Daoy (cell line): ENCODE data around the gene STK32A. TPM values are rescaled to one million over a fixed set of nuclear protein-coding genes. Genes with fewer than 3 reads are reported as not detected.
"Not testable (repeated sequence)": the region's sequence is repeated elsewhere in the genome, so short reads cannot be mapped to it uniquely, and the experiment has no call there.

ENCODE experiments used
- DNase-seq: peaks from one replicate; pipeline ENCODE4 v3.0.0-alpha.2; 2015; ENCODE audit warnings: low read depth
- total RNA-seq: library from RNA; depleted of rRNA; stranded (reverse); fragments of >200 nt; shearing (Covaris generic); gene quantifications from 2 replicates; pipeline ENCODE4 v1.2.3, GENCODE V29; 2014

The STK32A gene
- total RNA-seq, 1 experiment from 2014 or later = 2.1 TPM

DNA sequence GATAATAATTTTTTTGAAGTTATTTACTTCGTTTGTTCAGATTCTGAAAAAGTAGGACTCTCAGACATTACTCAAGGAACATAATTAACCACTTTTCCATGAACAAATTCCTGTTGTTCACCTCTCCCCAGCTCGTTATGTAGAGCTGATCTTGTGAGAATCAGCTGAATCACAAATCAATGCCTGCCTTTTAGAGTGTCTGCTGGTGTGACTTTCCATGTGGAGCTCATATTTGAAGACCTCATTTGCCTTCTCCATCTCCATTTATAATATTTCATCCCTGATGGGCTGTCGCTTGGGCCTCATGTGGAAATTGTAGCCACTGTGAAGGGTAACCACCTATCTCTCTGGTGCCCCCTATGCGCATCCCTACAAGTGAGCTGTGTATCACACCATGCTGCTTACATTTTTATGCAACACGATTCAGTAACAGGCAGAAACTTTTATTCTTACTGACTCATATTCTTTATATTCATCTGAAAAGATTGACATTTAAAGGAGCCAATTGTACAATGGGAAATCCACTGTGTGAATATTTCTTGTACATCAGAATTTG, 111.3 kb downstream of the STK32A start:
- no peak for DNase-seq

DNA sequence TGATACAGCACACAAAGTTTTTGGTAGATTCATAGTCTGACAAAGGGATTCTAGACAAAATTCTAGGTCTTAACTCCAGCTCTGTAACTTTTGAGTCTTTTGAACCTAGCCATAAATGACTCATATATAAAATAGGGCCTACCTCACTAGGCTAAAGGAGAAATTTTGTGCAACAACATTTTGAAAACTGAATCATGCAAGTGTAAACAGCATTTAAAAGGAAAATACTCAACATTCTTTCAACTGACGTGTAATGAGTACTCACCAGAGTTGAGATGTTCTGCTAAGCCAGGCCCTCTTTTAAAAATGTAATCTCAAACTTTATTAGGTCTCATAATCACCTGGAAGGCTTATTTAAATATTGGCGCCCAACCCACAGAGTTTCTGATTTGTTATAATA, 113.2 kb downstream of the STK32A start:
- DNase-seq = no peak

DNA sequence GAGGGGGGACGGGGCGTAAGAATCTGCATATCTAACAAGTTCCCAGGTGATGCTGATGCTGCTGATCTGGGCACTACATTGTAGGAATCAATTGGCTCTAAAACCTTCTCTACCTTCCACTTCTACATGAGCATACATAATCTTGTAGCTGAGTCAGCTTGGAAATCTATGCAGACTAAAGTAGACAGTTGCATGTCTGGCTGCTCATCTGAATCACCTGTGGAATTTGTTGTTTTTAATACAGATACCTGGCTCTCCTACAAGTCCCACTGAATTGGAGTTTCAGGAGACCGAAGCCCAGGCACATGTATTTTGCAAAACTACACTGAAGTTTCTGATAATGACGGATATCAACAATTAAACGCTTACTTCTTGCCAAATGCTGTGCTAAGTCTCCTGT, 113.6 kb downstream of the STK32A start:
- DNase-seq = no peak

DNA sequence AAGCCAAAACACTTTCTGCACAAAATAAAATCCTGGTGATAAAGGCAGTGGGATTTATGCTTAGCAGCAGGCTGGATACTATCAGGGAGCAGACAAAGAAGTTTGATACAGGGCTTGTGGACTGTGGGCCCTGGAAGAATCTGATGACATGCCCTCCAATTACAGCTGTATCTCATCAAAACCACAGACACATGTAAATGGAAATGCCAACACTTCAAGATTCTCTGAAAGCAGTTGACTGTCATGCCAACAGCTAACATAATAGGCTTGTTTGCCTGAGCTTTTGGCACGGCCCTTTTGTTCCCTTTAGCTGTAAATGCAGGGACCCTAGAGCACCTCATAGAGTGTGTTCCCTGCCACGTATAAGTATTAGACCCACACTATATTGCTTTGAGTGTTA, 114.4 kb downstream of the STK32A start:
- DNase-seq = no peak

GRCh38 chr5:147359101-147359500, 124.3 kb downstream of the STK32A start:
- no peak for DNase-seq

DNA sequence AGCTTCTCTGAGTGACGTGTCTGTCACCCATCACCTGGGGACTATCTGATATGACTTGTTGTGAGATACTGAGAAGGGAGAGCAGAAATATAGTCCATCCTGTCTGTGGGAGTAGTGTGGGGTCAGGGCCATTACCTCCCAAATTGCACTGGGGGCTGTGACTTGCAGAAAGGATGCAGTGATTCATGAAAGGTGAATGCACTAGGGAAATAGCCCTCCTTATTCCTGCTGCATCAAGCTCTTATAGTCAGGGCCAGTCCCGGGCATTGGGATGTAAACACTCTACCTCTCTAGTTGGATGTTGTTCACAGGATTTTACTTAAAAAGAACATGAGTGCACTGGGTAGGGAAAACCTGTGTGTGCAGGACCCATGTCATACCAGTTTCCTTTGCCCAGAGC, 124.8 kb downstream of the STK32A start:
- DNase-seq = no peak

DNA sequence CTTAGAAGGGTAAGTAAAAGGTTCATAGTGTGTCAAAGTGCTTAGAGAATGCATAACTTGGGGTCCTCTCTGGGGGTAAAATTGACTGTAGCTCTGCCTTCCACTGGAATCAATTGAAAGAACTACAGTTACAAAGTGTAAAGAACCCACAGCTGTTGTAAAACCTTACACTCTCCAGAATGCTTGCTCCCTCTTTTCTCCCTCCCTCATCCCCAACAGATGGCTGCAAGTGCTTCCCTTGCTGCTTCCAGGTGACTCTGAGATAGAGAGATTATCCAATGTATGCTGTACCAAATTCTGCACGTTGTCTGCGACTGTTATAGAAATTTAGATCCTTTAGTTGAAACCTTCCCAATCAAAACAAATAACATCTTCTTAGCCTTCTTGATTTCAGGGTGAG, 126.0 kb downstream of the STK32A start:
- no peak for DNase-seq

DNA sequence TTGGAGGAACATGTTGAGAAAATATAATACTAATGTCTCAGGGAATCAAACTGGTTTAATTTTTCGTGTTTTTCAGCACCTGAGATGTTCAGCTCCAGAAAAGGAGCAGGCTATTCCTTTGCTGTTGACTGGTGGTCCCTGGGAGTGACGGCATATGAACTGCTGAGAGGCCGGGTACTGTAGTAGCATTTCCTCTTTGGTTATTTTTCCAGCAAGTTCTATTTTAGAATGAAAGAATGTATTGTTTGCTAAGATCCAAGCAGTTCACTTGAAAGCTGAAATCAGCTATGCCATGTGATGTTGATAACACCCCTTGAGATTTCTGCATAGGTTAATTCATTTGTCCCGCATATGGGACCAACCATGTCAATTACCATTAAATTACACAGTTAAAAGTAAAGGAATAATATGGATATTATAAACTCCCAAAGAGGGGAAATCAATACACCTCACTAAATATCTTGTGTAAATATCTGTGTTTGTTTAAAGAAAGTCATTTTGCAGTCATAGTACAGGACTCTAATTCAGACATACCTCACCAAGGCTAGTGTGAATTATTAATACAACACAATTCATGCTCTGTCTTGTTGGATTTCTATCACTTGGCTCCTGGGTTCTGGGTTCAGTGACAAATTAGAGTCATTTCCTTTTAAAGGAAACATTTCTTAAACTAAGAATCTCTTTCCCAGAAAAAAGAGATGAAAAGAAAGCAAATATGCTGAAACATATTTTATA, 126.8 kb downstream of the STK32A start:
- DNase-seq = no peak

DNA sequence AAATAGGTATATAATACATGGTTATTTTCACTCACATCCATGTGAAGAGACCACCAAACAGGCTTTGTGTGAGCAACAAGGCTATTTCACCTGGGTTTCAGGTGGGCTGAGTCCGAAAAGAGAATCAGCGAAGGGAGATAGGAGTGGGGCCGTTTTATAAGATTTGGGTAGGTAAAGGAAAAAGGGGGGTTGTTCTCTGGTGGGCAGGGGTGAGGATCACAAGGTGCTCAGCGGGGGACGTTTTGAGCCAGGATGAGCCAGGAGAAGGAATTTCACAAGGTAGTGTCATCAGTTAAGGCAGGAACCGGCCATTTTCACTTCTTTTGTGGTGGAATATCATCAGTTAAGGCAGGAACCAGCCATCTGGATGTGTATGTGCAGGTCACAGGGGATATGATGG, 132.6 kb downstream of the STK32A start:
- DNase-seq = not testable (repeated sequence)

- no peak for DNase-seq
Observed at GRCh38 chr5:147369742-147370374, 135.0 kb downstream of the STK32A start.

DNA sequence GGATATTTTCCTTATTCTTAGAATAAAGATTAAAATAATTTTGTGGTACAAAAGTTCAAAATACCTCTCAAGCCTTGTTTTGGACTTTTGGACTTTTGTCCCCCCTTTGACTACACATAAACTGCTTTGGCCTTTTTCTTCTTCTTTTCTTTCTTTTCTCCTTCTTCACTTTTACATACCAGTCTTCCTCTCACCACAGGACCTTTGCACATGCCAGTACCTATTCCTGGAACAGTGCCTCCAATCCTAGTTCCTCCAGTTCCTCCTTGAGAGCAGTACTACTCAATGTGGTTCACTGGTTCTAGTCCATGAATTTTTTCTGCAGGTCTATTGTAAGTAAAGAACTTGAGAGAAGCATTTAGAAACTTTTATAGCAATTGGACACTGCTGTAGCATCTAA, 136.5 kb downstream of the STK32A start:
- no peak for DNase-seq

DNA sequence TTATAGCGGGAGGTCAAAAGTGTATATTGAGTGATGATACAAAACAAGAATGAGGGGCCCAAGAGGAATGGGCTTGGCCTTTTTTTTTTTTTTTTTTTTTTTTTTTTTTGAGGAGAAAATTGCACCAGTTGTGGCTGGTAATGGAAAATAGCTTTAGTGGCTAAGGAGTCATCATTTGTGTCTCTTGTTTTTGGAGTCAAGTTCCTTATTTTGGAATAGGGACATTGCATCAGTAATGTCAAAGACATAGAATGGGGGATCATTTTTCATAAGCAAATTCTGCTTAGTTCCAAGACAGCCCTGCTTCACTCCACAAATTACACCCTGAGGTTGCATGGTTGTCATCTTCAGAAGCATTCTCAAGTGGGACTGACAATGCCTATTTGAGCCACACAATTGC, 137.4 kb downstream of the STK32A start:
- no peak for DNase-seq

- no peak for DNase-seq
Observed at GRCh38 chr5:147373328-147373727, 138.5 kb downstream of the STK32A start.

- DNase-seq = no peak
Observed at GRCh38 chr5:147375151-147375550, 140.3 kb downstream of the STK32A start.

DNA sequence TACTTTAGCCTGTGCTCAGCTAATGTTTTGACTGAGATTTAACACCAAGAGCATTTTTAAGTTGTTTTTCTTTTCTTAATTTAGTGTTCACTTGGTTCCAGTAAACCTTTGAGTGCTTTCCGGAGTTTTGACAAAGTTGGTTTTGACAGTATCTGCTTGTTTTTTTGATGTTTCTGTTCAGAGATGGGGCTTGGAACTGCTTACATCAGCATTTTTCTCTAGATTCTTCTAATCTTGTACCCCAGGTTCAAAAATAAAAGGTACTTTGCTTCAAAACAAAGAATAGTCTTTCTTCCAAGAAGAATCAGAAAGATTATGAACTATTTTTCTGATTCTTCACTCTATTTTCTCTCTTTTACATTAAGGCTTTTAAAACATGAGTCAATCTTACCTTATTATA, 142.9 kb downstream of the STK32A start:
- DNase-seq = no peak

GRCh38 chr5:147381555-147381954, 146.7 kb downstream of the STK32A start:
- no peak for DNase-seq

DNA sequence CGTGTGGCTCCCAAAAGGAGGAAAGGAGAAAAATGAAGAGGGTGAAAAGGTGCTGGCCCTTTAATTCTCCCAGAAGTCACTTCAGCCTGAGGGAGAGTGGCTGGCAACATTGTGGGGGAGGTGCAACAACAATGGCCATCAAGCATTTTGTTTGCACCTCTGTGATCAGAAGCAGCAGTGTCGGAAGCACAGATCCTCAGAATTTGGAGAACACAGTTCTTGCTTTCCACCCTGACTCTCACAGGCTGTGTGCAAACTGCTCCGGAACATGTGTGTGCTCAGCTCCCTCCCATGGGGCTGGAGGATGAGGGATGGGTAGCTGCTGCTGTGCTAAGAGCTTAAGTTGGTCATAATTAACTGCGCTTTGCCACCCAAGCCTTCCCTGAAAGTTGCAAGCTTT, 147.9 kb downstream of the STK32A start:
- no peak for DNase-seq

- DNase-seq = no peak
Observed at GRCh38 chr5:147384346-147385193, 149.7 kb downstream of the STK32A start.

DNA sequence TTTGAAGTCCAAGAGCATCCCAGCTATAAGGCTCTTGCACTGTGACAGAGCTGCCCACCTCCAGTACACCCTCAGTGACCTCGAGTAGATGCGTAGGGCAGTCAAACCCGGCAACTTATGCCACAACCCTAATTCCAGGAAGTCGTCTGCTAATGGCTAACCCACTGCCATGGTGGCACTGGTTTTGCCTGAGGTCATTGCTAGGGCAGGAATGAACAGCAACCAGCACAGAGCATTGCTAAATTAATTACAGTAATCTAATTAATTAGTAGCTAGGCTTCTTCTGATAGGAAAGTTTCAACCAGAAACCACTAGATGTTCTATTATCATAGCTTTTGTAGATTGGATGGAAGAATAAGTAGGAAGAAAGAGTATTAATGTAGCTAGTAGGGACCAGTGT, 152.3 kb downstream of the STK32A start:
- no peak for DNase-seq

GRCh38 chr5:147388184-147389108, 153.6 kb downstream of the STK32A start:
- no peak for DNase-seq

- DNase-seq = no peak
Observed at GRCh38 chr5:147390654-147391225, 155.9 kb downstream of the STK32A start.
